ENCODE results near the gene TSPOAP1.
A peak's percentile ranks its signal among the peaks of the same experiment; 100 is the strongest.

TSPOAP1 gene

GRCh38 chr17:58316260-58316960 is 12.2 kb downstream of the TSPOAP1 start:
- no peak for DNase-seq

- no peak for DNase-seq
These were observed 12.8 kb downstream of the TSPOAP1 start for GRCh38 chr17:58315750-58316149.

GRCh38 chr17:58315281-58315711 is 13.3 kb downstream of the TSPOAP1 start:
- DNase-seq: no peak

DNA sequence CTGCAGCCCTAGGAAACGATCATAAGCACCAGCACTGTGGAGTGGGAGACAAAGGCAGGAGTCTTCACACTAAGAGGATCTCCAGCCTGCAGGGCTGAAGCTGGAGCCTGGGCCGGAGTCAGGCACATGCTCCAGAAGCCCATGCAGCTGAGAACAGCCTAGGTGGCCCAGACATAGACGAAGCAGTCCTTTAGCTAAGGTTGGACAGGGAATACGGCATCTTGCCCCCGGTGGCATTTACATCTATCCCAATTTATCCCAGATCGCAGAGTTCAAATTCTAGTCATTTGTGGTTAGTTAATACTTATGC is 13.9 kb downstream of the TSPOAP1 start:
- DNase-seq: no peak

DNA sequence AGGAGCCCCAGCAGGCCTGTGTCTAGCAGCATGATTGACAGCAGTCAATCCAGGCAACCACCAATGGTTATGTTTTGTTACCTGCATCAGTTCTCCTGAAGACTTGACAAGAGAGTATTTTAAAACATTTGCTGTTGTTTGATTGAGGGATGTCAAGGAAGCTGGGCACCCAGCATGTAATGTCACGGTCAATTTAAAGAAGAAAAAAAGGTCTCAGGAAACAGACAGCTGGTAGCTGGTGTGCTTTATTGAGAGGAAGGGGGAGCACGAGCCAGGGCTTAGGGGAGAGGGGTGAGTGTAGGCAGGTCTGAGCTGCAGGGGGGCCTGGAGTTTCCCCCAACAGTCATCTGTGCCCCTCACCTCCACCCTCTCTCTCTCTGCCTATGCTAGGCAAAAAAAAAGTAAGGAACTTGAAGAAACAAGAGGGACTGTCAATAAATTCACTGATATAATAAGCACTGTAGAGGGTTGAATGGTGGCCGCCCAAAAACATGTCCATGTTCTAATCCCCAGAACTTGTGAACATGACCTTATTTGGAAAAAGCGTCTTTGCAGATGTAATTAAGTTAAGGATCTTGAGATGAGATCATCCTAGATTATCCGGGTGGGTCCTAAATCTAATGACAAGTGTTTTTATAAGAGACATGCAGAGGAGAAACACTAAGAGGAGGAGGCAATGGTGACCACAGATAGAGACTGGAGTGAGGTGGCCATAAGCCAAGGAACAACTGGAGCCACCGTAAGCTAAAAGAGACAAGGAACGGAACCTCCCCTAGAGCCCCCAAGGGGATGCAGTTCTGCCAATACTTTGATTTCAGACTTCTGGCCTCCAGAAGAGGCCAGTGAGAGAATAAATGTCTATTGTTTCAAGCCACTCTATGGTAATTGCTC is 14.5 kb downstream of the TSPOAP1 start:
- peak; percentile 35 for DNase-seq

DNA sequence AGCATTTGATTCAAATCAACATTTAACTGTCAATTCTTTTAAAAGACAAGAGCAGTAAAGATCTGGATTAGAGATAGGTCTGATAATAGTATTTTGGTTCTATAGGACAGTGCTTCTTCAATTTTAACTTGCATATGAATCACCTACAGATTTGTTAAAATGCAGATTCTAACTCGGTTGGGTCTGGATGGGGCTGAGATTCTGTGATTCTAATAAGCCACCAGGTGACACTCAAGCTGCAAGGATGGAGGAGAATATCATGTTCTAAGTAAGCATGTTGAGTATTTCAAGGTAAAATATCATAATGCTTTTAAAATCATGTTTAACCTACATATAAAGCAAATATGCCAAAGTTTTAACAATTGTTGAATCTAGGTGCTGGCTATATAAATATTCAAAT is 15.8 kb downstream of the TSPOAP1 start:
- DNase-seq: no peak

- no peak for DNase-seq
These were observed 16.5 kb downstream of the TSPOAP1 start for GRCh38 chr17:58312021-58312630.

DNA sequence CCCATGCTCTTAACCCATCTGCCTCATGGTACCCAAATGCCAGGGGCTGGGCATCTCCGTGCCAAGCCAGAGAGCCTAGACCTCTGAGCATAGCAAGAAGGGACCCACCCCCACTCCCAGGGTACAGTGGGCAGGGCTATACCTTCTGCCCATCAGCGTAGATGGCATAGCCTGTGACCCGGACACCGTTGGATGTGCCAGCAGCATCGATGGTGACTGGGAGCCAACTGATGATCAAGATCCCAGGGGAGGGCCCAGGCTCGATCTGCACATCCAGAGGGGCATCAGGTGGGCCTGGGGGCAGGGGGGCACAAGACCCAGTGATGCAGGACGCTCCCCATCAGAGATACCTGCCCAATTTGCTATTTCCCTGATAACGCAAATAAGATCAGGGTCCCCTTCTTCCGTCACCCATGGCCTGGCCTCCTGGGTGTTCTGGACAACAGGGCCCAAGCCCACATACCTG is 17.1 kb downstream of the TSPOAP1 start:
- no peak for DNase-seq

DNA sequence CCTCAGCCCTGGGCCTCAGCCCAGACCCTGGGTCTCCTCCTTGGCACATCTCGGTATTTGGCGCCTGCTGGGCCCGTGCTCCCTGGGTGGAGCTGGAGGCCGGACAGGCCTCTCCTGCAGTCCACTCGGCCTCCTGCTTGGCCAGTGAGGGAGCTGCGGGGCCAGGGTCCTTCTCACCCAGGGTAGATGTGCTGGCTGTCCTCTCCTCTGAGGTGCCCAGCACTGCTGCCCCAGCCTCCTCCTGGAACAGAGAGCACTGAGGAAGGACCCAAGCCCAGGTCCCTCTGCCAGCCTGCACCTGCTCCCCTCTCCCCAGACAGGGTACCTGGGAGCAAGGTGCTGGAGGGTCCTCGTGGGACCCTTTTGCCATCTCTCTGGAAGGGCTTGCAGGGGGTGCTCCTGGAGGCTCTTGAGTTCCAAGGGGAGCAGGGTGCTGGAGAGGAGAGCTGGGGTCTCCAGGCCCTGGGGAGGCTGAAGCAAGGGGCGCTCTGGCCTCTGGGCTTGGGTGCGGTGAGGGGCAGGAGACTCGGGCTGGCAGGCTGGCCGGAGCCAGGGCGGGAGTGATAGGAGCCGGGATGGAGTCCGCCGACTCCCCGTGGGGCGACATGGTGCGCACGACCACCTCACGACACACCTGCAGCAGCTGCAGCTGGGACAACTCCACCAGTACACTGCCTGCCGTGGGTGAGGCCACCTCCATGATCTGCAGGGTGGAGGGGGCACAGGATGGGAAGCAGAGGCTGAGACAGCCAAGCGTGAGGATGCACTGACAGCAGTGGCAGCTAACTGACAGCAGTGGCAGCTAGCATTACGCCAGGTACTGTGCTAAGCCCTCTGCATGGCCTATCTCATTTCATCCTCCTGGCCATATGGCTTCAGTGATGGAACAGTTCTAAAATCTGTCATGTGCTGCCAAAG is 17.8 kb downstream of the TSPOAP1 start:
- peak; percentile 86 for DNase-seq

DNA sequence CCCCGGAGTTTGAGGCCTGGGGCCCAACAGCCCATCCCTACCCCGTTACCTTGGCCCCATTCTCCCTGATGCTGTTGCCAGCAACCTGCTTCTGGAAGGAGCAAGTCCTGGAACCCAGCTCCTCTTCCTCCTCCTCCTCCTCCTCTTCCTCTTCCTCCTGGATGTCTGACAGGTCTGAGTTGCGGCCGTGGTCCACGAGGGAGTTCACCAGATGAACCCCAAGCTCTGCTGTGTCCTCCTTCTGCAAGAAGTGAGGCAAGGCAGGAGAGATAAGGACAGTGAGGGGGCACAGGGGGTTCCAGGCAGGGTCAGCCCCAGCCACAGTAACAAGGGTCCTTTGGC is 18.7 kb downstream of the TSPOAP1 start:
- no peak for DNase-seq

DNA sequence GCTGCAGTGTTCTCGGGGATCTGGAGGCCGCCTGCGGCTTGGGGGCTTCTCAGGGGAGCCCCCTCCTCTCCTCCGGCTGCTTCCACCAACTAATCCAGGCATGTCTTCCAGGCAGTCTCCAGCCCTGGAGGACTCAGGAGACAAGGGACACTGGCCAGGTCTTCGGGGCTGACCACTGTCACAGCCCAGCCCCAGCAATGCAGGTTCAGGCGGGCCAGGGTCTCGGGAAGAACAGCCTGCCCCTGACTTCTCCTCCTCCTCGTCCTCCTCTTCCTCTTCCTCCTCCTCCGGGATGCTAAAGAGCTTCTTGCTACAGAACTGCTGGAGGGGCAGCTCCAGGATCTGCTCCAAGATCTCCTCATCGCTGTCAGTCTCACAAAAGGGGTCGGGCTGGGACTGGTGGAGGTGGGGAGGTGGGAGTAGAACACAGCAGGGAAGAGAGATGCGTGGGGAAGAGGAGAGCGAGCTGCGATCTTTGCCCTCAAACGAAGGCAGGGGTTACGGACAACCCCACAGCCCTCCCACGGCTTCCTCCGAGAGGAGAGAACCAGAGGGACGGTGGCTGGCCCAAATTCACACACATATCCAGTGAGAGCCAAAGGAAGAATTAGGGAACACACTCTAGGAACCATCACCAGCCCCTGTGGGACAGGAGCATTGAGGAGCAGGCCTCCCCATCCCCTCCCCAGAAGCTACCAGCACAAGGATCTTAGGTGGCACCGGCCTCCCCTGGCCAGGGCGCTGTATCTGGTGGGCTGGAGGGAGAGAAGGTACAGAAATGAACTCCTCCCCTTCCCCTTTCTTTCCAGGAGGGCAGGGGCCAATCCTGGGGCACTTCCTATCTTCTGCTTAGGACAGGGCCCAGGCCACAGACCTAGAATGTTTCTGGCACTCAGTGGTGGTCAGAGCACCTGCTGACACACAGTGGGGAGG is 19.3 kb downstream of the TSPOAP1 start:
- DNase-seq: no peak

DNA sequence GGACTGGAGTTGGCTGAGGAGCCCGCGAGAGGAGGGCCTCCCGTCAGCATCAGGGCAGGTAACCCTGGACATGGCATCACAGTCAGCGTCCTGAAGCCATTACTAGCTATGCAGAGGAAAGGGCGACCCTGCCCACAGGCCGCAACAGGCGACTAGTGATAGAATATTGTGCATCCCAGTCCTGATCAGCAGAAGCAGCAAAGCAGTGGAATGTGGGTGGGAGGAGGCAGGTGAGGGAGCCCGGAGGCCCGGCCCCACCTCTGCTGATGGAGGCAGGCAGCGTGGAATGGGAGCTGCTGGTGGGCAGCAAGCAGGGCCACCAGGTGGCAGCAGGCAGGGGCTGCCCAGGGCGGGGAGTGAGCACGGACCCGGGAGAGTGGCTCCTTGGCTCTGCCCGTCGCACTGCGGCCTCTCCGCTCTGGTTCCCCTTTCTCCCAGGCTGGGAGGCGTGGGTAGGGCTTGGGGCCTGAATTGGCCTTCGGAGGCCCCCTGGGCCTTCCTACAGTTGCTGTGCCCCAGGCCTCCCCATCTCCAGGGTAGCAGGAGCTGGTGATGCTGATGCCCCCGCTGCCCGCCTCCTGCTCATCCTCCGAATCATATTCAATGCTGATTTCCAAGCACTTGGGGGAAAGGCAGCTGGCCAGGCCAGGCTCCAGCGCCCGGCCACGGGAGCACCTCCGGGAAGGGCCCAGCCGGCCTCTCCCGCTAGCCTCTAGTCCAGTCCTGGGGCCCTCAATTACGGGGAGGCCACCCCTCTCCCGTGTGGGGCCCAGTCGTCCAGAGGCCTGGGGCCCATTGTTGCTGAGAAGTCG is 20.2 kb downstream of the TSPOAP1 start:
- DNase-seq: no peak

DNA sequence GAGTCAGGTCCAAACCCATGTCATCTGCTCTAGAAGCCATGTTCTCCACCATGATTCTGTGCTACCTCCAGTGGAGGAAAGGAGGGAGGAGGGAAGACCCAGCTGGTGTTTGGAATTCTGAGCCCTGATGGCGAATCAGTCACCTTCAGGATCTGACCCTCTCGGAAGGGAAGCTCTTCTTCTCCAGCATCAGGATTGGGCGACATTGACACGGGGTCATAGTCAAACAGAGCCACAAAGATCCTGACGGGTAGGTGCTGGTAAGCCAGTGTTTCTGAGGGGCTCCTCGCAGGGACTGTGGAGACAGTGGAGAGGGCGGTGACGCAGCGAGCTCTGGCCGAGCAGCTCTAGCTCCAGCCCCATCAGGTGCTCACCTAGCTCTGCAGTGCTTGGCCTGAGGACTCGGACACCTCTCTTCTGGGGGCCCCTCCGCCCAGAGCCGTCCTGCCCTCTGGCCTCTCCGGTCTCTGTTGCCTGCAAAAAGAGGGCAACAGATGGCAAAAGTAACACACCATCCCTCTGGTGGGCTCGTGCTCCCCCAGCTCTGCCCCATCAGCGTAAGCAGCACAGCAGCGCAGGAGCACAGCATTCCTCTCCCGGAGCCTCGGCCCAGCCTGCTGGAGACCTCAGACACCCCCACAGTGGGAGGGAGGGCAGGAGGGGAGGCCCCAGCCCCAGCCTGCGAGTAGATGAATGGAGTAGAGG is 21.0 kb downstream of the TSPOAP1 start:
- no peak for DNase-seq

- no peak for DNase-seq
These were observed 22.3 kb downstream of the TSPOAP1 start for GRCh38 chr17:58306131-58306951.

DNA sequence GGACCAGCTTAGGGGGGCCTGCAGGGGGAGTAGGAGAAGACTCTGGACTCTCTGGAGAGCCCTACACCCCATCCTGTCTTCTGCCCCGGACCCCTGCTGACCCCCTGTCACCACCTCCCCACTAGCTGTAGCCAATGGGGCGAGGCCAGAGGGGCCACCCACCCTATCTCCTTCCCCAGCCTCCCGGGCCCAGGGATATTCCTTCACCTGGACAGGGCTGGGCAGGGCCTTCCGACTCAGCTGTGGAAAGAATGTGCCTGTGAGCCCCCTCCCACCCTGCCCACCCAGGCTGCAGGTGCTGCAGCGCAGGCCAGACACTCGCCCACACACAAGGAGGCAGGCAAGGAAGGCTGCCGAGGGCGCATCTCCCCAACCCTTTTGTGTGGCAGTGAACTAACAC is 23.0 kb downstream of the TSPOAP1 start:
- no peak for DNase-seq

- no peak for DNase-seq
These were observed 23.7 kb downstream of the TSPOAP1 start for GRCh38 chr17:58304750-58305486.

GRCh38 chr17:58303971-58304749 is 24.4 kb downstream of the TSPOAP1 start:
- DNase-seq: peak; percentile 78

Data from NCI-H1694 (cell line).